ENCODE measurements around the gene AKAP13.

DNA sequence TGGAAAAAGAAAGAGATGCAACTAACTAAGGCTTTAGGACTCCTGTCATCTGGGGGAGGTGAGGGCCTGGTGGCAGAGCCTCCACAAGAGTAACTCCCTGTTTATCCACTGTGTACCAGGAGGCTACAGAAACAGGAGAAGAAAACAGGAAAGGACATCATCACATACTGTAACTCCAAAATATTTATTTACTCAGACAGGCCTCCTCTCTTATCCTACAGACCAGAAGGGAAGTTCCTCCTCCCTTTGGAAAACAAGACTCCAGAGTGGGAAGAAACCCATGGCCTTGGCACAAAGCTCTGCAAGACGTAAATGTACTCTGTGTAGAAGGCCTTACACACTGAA is 40.1 kb upstream of the AKAP13 start:
- TF ChIP-seq CTCF (IDR thresholded peaks at IDR 0.05): no peak
- no peak for TF ChIP-seq POLR2A (IDR thresholded peaks at IDR 0.05)

Data from testis (tissue), 2 donors.